Osteoblast (primary cell): ENCODE measurements around the gene GBP3. TPM values are rescaled to one million over a fixed set of nuclear protein-coding genes. Genes with fewer than 3 reads are reported as not detected.
"Not testable (repeated sequence)": the region's sequence is repeated elsewhere in the genome, so short reads cannot be mapped to it uniquely, and the experiment has no call there.

ENCODE experiments used
- DNase-seq: peaks from one replicate; pipeline ENCODE4 v3.0.0; 2011; ENCODE audit warnings: low spot score, mixed read lengths; ENCODE audit not compliant: insufficient read length; ENCODE audit errors: missing footprints
- H2AFZ ChIP-seq: 2 replicates; pipeline ENCODE4 v1.6.0; 2011; ENCODE audit warnings: mild to moderate bottlenecking, low read length
- H3K27ac ChIP-seq: 2 replicates; pipeline ENCODE4 v1.5.1; 2011; ENCODE audit warnings: mild to moderate bottlenecking, low read depth, low read length, moderate library complexity
- H3K27me3 ChIP-seq: 2 replicates; pipeline ENCODE4 v1.6.0; 2012; ENCODE audit warnings: mild to moderate bottlenecking, control low read depth, inconsistent platforms, low read length, moderate library complexity; ENCODE audit not compliant: insufficient read depth
- H3K36me3 ChIP-seq: 2 replicates; pipeline ENCODE4 v1.5.1; 2011; ENCODE audit warnings: mild to moderate bottlenecking, low read length, control low read depth, moderate library complexity; ENCODE audit not compliant: insufficient read depth
- H3K4me1 ChIP-seq: 2 replicates; pipeline ENCODE4 v1.5.1; 2011; ENCODE audit warnings: mild to moderate bottlenecking, low read length, control low read depth, moderate library complexity; ENCODE audit not compliant: insufficient read depth
- H3K4me2 ChIP-seq: 2 replicates; pipeline ENCODE4 v1.6.0; 2011; ENCODE audit warnings: mild to moderate bottlenecking, low read length; ENCODE audit not compliant: insufficient read depth
- H3K4me3 ChIP-seq: fragments of 200-600 bp; sonication (generic); 3 replicates; pipeline ENCODE4 v1.5.1; 2012; ENCODE audit warnings: mild to moderate bottlenecking, low read length, inconsistent platforms; ENCODE audit not compliant: insufficient read depth
- H3K79me2 ChIP-seq: 2 replicates; pipeline ENCODE4 v1.6.0; 2012; ENCODE audit warnings: mild to moderate bottlenecking, low read length, control low read depth, inconsistent platforms; ENCODE audit not compliant: insufficient read depth
- H3K9me3 ChIP-seq: 2 replicates; pipeline ENCODE4 v1.5.1; 2011; ENCODE audit warnings: low read depth, low read length, control low read depth
- H4K20me1 ChIP-seq: 2 replicates; pipeline ENCODE4 v1.6.0; 2012; ENCODE audit warnings: mild to moderate bottlenecking, low read length, control low read depth; ENCODE audit not compliant: insufficient read depth
- total RNA-seq: library from RNA; depleted of rRNA; stranded (reverse); fragments of >200 nt; gene quantifications from 2 replicates; pipeline ENCODE4 v1.2.3, GENCODE V29; 2012
- TF ChIP-seq, protein P1 (sequence below): IDR thresholded peaks from 2 replicates; pipeline ENCODE4 v1.5.1; 2011; ENCODE audit warnings: mild to moderate bottlenecking, low read depth, low read length, moderate library complexity; ENCODE audit errors: extremely low read depth

The GBP3 gene
- total RNA-seq, 1 donor = 39.1 TPM

DNA sequence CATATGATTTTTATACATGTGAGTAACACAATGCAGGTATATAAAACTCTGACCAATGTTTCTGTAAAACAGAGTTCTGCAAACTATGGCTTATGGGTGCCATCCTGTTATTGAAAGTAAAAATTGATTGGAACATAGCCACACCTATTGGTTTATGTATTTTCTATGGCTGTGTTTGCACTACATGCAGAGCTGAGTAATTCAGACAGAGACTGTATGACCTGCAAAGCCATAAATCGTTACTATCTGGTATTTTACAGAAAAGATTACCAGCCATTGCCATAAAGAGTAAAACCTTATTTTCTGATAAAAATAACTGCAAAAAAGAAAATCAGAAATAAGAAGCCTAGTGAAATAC lies 29.3 kb upstream of the GBP3 start:
- TF ChIP-seq, protein P1, sequence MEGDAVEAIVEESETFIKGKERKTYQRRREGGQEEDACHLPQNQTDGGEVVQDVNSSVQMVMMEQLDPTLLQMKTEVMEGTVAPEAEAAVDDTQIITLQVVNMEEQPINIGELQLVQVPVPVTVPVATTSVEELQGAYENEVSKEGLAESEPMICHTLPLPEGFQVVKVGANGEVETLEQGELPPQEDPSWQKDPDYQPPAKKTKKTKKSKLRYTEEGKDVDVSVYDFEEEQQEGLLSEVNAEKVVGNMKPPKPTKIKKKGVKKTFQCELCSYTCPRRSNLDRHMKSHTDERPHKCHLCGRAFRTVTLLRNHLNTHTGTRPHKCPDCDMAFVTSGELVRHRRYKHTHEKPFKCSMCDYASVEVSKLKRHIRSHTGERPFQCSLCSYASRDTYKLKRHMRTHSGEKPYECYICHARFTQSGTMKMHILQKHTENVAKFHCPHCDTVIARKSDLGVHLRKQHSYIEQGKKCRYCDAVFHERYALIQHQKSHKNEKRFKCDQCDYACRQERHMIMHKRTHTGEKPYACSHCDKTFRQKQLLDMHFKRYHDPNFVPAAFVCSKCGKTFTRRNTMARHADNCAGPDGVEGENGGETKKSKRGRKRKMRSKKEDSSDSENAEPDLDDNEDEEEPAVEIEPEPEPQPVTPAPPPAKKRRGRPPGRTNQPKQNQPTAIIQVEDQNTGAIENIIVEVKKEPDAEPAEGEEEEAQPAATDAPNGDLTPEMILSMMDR = no peak

DNA sequence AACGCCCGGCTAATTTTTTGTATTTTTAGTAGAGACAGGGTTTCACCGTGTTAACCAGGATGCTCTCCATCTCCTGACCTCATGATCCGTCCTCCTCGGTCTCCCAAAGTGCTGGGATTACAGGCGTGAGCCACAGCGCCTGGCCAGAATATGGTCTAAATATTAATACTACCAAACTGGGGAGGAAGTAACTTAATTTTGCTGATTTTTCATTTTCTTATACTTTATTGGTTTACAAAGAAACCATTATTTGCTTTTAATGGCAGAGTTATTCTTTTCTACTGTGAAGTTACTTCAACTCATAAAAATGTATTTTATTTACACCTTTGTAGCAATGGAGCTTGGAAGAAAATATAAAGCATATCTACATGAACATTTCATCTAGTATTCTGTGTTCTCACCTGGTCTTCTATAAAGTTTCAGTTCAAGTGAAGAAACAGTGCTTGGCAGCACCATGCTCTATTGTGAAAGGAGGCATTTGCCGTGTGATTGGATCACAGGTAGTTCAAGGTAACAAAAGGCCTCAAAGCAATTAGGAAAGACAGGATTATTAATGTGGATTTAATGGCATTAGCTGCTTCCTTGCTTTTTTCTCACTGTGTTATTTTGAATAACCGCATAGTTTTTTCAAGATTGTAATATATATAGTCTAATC lies 28.8 kb upstream of the GBP3 start:
- Histone ChIP-seq H4K20me1 (no peaks in the 10 kb centered on the region), H3K4me3 (no peak overlapping the region), H3K9me3 (no peaks in the 10 kb centered on the region), H3K27ac (no peak overlapping the region), H3K36me3 (peaks cover 38% of the 10 kb centered on the region), H3K79me2 (no peaks in the 10 kb centered on the region), H3K4me2 (no peak overlapping the region), H2AFZ (no peak overlapping the region), H3K4me1 (no peaks in the 10 kb centered on the region), H3K27me3 (no peaks in the 10 kb centered on the region)
- DNase-seq = no peak
- TF ChIP-seq, protein P1 = no peak

More for the DNA sequence above, 29.3 kb upstream of the GBP3 start:
- Histone ChIP-seq H3K27ac (no peak overlapping the region), H3K36me3 (peaks cover 44% of the 10 kb centered on the region), H3K27me3 (no peaks in the 10 kb centered on the region), H3K4me1 (no peaks in the 10 kb centered on the region), H2AFZ (no peak overlapping the region), H4K20me1 (no peaks in the 10 kb centered on the region), H3K79me2 (no peaks in the 10 kb centered on the region), H3K4me2 (no peak overlapping the region), H3K9me3 (no peaks in the 10 kb centered on the region), H3K4me3 (no peak overlapping the region)
- DNase-seq = no peak

DNA sequence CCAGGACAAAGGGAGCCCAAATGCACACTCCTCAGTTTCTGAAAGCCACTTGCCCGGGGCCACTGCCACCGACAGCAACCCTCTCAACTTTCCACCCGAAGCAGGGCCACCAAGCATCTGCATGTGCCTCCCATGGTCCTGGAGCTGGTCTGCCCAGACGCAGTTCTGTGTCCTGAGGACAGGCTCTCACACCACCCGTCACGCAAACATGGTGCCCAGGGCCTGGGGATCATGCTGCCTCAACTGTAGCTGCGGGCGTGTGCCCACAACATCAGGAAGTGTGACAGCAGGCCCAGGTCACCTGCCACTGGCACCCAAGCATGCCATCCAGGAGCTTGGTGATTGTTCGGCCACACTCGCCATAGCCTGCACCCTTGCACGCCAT lies 28.0 kb upstream of the GBP3 start:
- no peak for DNase-seq
- Histone ChIP-seq H4K20me1 (no peaks in the 10 kb centered on the region), H3K79me2 (no peaks in the 10 kb centered on the region), H3K9me3 (no peaks in the 10 kb centered on the region), H2AFZ (no peak overlapping the region), H3K27me3 (no peaks in the 10 kb centered on the region), H3K27ac (no peak overlapping the region), H3K4me3 (no peak overlapping the region), H3K4me2 (no peak overlapping the region), H3K4me1 (no peaks in the 10 kb centered on the region), H3K36me3 (peaks cover 31% of the 10 kb centered on the region)
- TF ChIP-seq, protein P1 = no peak

DNA sequence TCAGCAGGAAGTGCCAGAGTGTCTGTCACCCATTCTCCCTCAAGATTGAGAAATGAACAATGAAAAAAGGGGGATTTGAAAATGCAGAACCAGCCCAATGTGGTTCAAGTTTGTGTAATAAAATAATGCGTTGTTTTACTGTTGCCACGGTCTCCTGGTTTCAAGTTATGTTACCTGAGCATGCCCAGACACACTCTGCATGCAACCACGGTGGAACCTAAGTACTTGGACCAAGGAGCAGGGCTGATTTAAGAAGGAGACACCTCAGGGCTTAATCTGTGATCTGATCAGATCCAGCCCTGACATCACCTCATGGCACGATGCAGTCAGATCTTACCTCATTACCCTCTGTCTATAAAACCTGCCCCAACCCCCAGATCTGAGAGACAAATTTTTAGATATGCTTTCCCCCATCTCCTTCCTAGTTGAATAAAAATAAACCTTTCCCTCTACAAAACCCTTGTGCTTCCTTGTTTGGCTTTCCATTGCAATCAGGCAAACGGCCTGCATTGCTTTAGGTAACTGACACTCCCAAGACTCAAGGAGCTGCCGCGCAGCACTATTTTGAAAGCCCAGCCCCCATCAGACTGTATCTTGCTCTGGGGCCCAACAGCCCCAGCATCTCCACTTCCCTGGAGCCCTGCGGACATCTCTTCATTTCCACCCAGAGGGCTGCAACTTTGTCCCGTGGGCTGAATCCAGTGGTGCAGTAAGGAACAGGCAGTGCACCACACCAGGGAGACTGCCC lies 27.4 kb upstream of the GBP3 start:
- not testable (repeated sequence) for H3K4me3 ChIP-seq, H3K4me2 ChIP-seq, H4K20me1 ChIP-seq, DNase-seq, H2AFZ ChIP-seq, H3K9me3 ChIP-seq, H3K27me3 ChIP-seq, H3K4me1 ChIP-seq, H3K27ac ChIP-seq, H3K79me2 ChIP-seq
- peaks cover 28% of the 10 kb centered on the region for H3K36me3 ChIP-seq

DNA sequence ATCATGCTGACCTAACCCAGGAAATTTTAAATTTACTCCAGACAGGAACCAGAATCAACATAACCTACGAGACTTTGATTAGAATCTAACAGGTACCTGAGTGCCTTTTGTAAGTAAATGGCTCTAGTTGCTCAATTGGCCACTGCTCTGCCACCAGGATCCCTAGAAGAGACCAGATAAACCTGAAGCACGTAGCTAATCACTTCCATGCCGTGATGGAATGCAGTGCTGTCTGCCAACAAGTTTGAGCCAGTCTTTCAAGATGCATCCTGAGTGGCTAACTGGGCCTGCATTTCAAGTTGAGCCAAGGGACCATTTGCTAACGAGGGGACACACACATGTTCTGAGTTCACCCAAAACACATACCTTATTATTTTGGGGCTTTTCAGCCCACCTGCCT lies 26.5 kb upstream of the GBP3 start:
- not testable (repeated sequence) for DNase-seq, H2AFZ ChIP-seq, H3K27ac ChIP-seq, H3K4me1 ChIP-seq, H3K79me2 ChIP-seq, H3K4me3 ChIP-seq, H3K9me3 ChIP-seq, H3K4me2 ChIP-seq, H3K27me3 ChIP-seq, H4K20me1 ChIP-seq
- H3K36me3 ChIP-seq = peaks cover 22% of the 10 kb centered on the region
